AG08396 (cell line): ENCODE measurements around the gene KIAA0825.
"Not testable (repeated sequence)": the region's sequence is repeated elsewhere in the genome, so short reads cannot be mapped to it uniquely, and the experiment has no call there.

ENCODE experiments used
- DNase-seq: peaks from one replicate; pipeline ENCODE4 v3.0.0; 2012; ENCODE audit warnings: low spot score, mixed read lengths

Gene KIAA0825

GRCh38 chr5:94375801-94376200 lies 242.6 kb downstream of the KIAA0825 start:
- no peak for DNase-seq

DNA sequence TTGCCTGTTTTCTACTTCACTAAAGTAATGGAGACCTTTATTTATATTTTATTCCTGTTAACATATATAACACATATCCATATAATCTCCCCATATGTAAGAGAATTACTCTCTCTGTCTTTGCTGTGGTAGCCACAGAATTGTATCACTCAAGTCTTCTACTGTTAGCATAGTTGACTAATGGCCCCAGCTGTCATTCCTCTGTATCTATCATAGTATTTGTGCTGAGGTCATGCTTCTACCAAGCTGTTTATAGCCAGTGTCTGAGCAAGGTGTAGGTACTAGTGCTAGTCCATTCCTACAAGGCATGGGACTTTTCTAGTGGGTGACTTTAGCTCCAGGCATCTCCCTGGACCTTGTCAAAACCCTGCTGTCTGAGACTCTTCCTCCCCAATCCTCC lies 244.1 kb downstream of the KIAA0825 start:
- no peak for DNase-seq

GRCh38 chr5:94367900-94368299 lies 250.5 kb downstream of the KIAA0825 start:
- no peak for DNase-seq

DNA sequence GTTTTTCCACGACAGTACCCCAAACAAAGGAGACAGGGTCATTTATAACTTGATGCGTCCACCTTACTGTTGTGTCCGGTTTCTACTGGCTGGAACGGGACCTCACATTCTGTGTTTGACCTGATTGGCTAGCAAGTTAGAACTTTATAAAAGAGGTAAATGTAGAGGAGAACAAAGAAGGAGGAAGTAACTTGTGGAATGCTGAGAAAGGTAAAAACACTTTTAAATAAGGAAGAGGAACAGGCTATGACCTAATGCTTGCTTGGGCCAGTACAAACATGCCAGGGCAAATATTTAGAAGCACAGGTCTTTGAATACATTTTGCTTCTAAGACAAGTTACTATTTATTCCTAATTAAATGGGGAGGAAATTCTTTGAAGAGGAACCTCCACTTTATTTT lies 251.6 kb downstream of the KIAA0825 start:
- DNase-seq, result no peak

- DNase-seq, result no peak
These were observed 255.5 kb downstream of the KIAA0825 start for GRCh38 chr5:94362857-94363256.

DNA sequence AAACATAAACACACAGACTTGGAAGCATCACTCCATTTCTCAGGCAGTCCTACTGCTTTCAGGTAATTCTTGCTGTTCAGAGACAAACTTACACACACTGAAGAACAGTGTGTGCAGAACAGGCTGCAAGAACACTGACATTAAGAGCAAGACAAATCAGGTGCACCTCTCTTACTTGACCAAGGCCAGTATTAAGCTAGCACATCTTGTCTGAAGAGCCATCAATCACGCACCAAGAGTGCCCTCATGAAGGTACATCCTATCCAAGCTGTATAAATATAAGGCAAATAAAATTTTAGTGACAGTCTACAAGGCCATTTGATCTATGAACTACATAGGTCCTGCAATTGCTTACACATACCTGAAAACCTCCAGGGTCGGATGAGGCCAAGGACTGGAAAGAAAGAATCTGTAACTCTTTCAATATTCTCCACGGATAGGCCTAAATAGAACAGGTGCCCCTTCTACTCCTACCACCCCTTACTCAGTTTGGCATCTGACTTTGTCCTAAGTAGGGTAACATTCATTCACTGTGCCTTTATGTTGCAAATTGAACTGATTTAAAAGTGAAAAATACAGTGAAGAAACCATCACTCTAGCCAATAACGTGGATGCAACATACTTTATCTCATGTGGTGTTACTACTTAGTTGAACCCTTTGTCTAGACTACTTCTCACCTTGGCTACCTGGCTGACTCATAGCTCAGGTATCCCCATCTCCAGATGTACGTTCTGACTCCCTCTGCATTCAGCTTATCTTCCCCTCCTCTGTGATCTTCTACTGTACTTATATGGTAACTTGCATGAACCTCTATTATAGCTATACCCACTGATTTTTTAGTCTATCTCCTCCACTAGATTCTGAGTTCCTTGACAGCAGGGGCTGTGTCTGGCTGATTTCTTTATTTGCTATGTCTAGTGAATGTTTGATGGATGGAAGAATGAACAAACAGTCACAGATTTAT lies 256.3 kb downstream of the KIAA0825 start:
- DNase-seq, result no peak

GRCh38 chr5:94361161-94361560 lies 257.2 kb downstream of the KIAA0825 start:
- no peak for DNase-seq

DNA sequence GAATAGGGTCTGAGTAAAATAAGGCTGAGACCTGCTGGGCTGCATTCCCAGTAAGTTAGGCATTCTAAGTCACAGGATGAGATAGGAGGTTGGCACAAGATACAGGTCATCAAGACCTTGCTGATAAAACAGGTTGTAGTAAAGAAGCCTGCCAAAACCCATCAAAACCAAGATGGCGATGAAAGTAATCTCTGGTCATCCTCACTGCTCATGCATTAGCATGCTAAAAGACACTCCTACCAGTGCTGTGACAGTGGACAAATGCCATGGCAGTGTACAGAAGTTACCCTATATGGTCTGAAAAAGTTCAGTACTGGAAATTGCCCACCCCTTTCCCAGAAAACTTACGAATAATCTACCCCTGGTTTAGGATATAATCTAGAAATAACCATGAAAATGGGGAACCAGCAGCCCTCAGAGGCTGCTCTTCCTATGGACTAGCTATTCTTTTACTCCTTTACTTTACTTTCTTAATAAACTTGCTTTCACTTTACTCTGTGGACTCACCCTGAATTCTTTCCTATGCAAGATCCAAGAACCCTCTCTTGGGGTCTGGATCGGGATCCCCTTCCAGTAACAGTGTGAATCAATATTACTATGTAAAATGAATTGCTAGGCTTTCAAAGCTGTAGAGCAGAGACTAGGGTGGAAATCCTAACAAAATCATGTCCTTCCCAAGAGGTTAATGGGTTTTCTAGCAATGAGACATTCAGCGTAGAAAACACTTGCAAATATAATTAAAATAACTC lies 257.8 kb downstream of the KIAA0825 start:
- no peak for DNase-seq

DNA sequence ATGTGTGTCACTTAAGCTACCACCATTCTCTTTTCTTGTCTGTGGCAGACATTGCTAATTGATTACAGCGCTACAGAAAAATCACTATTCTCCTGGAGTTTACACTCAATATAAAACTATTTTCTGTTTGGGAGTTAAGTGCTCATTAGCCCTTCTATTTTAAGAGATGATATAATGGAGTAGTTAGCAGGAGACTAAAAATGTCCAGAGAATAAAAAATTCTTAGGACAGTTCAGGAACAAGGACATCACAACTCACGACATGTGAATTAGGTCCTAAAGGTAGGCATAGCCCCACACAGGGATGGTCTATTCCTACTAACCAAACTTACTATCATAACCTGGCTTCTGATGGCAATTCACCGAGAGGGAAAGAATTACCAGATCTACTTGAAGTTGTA lies 258.5 kb downstream of the KIAA0825 start:
- DNase-seq, result no peak

GRCh38 chr5:94355811-94356210 lies 262.6 kb downstream of the KIAA0825 start:
- DNase-seq, result no peak

GRCh38 chr5:94354837-94355485 lies 263.4 kb downstream of the KIAA0825 start:
- not testable (repeated sequence) for DNase-seq

- DNase-seq, result no peak
These were observed 264.8 kb downstream of the KIAA0825 start for GRCh38 chr5:94353605-94354004.

GRCh38 chr5:94347130-94347529 lies 271.3 kb downstream of the KIAA0825 start:
- no peak for DNase-seq

DNA sequence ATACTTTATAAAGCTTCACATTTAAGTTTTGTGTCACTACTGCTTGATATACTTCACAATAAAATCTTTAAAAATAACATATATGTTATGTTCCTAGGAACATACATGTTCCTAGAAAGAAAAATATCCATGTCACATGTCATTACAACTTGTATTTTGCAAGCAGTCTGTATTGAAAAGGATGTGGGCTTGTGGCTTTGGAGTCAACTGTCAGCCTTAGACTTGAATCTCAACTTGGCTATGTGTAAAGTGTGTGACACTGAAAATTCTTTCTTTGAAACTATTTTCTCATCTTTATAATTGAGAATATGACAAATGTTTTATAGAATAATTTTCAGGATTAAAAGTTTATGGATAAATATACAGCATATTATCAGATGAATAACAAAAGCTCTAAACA lies 273.1 kb downstream of the KIAA0825 start:
- DNase-seq, result no peak

- DNase-seq, result no peak
These were observed 280.8 kb downstream of the KIAA0825 start for GRCh38 chr5:94337617-94338016.

- DNase-seq, result no peak
These were observed 282.5 kb downstream of the KIAA0825 start for GRCh38 chr5:94335936-94336335.

GRCh38 chr5:94329115-94329514 lies 289.3 kb downstream of the KIAA0825 start:
- DNase-seq, result no peak

DNA sequence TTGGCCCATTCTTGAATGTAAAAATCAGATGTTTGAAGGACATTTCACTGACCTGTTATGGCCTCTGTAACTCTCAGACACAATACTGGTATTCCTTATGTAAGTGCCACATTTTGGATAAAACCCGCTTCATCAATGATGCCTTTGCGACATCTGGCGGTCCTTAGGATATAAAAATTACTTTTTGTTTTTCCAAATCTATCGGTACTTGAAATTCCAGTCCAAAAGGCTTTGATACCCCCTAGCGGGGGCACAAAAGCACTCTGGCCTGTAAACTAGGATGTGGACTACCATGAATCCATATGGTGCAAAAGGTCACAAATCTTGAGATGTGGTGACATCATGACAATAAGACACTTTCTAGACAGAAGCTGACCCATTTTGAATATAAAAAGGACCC lies 291.8 kb downstream of the KIAA0825 start:
- no peak for DNase-seq

GRCh38 chr5:94316916-94317838 lies 301.2 kb downstream of the KIAA0825 start:
- no peak for DNase-seq

- no peak for DNase-seq
These were observed 303.8 kb downstream of the KIAA0825 start for GRCh38 chr5:94314460-94315131.

DNA sequence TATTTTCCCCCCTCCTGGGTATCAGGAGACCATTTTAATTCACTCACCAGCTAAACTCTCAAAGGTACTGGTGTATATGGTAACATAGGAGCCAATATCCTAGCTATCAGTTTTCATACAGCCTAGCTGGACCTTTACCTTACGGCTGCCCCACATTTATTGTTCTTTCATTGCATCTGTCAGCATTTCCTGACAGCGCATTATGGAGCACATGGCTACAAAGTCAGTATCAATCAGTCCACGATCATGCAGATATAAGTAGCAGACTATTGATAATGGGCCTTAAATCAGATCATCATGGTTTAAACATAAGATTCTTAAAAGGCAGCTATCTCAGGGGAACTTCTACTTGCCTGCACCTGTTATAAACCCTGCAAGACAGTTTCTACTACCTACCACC lies 304.7 kb downstream of the KIAA0825 start:
- no peak for DNase-seq
